Trophoblast cell (in vitro differentiated cells and primary cell): Measurements from ENCODE around the gene APCDD1L.
"Not testable (repeated sequence)": the region's sequence is repeated elsewhere in the genome, so short reads cannot be mapped to it uniquely, and the experiment has no call there.

Source experiments
- DNase-seq, 2 donors: peaks; one replicate each; pipeline ENCODE4 v3.0.0-alpha.2; 2016
- H2AFZ ChIP-seq: 2 replicates; pipeline ENCODE4 v1.6.1; 2013; ENCODE audit warnings: low read length, moderate library complexity, mild to moderate bottlenecking; ENCODE audit not compliant: insufficient read depth, poor library complexity
- H2AK5ac ChIP-seq: 2 replicates; pipeline ENCODE4 v1.6.1; 2013; ENCODE audit warnings: mild to moderate bottlenecking, low read length
- H2BK120ac ChIP-seq: 2 replicates; pipeline ENCODE4 v1.6.1; 2013; ENCODE audit warnings: low read length, mild to moderate bottlenecking, moderate library complexity; ENCODE audit not compliant: insufficient read depth, poor library complexity
- H2BK12ac ChIP-seq: 2 replicates; pipeline ENCODE4 v1.6.1; 2013; ENCODE audit warnings: mild to moderate bottlenecking, low read length, moderate library complexity
- H2BK5ac ChIP-seq: 2 replicates; pipeline ENCODE4 v1.6.1; 2013; ENCODE audit warnings: low read length, low read depth, moderate library complexity, mild to moderate bottlenecking; ENCODE audit not compliant: poor library complexity
- H3K14ac ChIP-seq: 2 replicates; pipeline ENCODE4 v1.6.1; 2013; ENCODE audit warnings: mild to moderate bottlenecking, low read length
- H3K18ac ChIP-seq: 2 replicates; pipeline ENCODE4 v1.6.1; 2013; ENCODE audit warnings: mild to moderate bottlenecking, low read length
- H3K23ac ChIP-seq: 2 replicates; pipeline ENCODE4 v1.6.1; 2013; ENCODE audit warnings: low read length
- H3K27ac ChIP-seq: 2 replicates; pipeline ENCODE4 v1.5.1; 2013; ENCODE audit warnings: low read depth, mild to moderate bottlenecking, inconsistent platforms, low read length, moderate library complexity
- H3K27me3 ChIP-seq: 2 replicates; pipeline ENCODE4 v1.6.1; 2013; ENCODE audit warnings: inconsistent platforms, mild to moderate bottlenecking, low read length, moderate library complexity; ENCODE audit not compliant: insufficient read depth
- H3K36me3 ChIP-seq, 2 experiments: 1 replicate in 1 of 2; 2 replicates in 1 of 2; pipeline ENCODE4 v1.6.1; 2013; ENCODE audit warnings: low read length in 2 of 2, mild to moderate bottlenecking in 2 of 2, moderate library complexity in 1 of 2; ENCODE audit not compliant: insufficient read depth in 2 of 2, control insufficient read depth in 1 of 2
- H3K4ac ChIP-seq: 2 replicates; pipeline ENCODE4 v1.6.1; 2013; ENCODE audit warnings: low read depth, mild to moderate bottlenecking, low read length, moderate library complexity
- H3K4me1 ChIP-seq, 2 experiments: 1 replicate in 1 of 2; 2 replicates in 1 of 2; pipeline ENCODE4 v1.6.1; 2013; ENCODE audit warnings: low read length in 2 of 2, mild to moderate bottlenecking in 2 of 2, moderate library complexity in 1 of 2; ENCODE audit not compliant: insufficient read depth in 2 of 2, control insufficient read depth in 1 of 2
- H3K4me2 ChIP-seq: 2 replicates; pipeline ENCODE4 v1.6.1; 2013; ENCODE audit warnings: inconsistent platforms, mild to moderate bottlenecking, low read length, moderate library complexity
- H3K4me3 ChIP-seq: 2 replicates; pipeline ENCODE4 v1.5.1; 2013; ENCODE audit warnings: mild to moderate bottlenecking, low read depth, low read length, inconsistent platforms
- H3K79me1 ChIP-seq: one replicate; pipeline ENCODE4 v1.6.1; 2013; ENCODE audit warnings: low read length
- H3K79me2 ChIP-seq: 2 replicates; pipeline ENCODE4 v1.6.1; 2013; ENCODE audit warnings: low read length, mild to moderate bottlenecking; ENCODE audit not compliant: control insufficient read depth, insufficient read depth, poor library complexity
- H3K9ac ChIP-seq: 2 replicates; pipeline ENCODE4 v1.6.1; 2013; ENCODE audit warnings: mild to moderate bottlenecking, low read length
- H3K9me3 ChIP-seq: 2 replicates; pipeline ENCODE4 v1.6.1; 2013; ENCODE audit warnings: low read depth, mild to moderate bottlenecking, control low read depth, inconsistent platforms, low read length; ENCODE audit not compliant: insufficient read depth
- H4K12ac ChIP-seq: 2 replicates; pipeline ENCODE4 v1.6.1; 2013; ENCODE audit warnings: low read depth, mild to moderate bottlenecking, low read length, moderate library complexity
- H4K8ac ChIP-seq: 2 replicates; pipeline ENCODE4 v1.6.1; 2013; ENCODE audit warnings: low read depth, mild to moderate bottlenecking, low read length, moderate library complexity
- H4K91ac ChIP-seq: one replicate; pipeline ENCODE4 v1.6.1; 2013; ENCODE audit warnings: low read depth, mild to moderate bottlenecking, low read length, moderate library complexity
- WGBS: extraction: QIAGEN DNeasy Blood & Tissue Kit; methylation state at CpG from one replicate; pipeline ENCODE4 v1.1.7; 2013; ENCODE audit warnings: missing lambda C conversion rate; ENCODE audit not compliant: insufficient read length, insufficient coverage; ENCODE audit errors: extremely low coverage; 5-methylcytosine and 5-hydroxymethylcytosine counted together

Gene APCDD1L

GRCh38 chr20:58511364-58511763, 3.8 kb downstream of the APCDD1L start:
- H3K9ac ChIP-seq, result no peak overlapping the region
- H3K4me1 ChIP-seq, result peaks cover 5 to 11% of the 10 kb centered on the region in 2 experiments
- no peak overlapping the region for H2BK5ac ChIP-seq
- H3K9me3 ChIP-seq, result peaks cover 17% of the 10 kb centered on the region
- H4K12ac ChIP-seq, result no peak overlapping the region
- no peak overlapping the region for H3K4ac ChIP-seq
- no peak overlapping the region for H3K23ac ChIP-seq
- H3K27me3 ChIP-seq, result peaks cover 29% of the 10 kb centered on the region
- H4K91ac ChIP-seq, result no peak overlapping the region
- no peaks in the 10 kb centered on the region for H3K79me2 ChIP-seq
- DNase-seq, result peak; percentile 61 to 82
- no peak overlapping the region for H4K8ac ChIP-seq
- H3K4me2 ChIP-seq, result no peak overlapping the region
- H2BK120ac ChIP-seq, result no peak overlapping the region
- H3K4me3 ChIP-seq, result no peak overlapping the region
- H2BK12ac ChIP-seq, result no peak overlapping the region
- no peak overlapping the region for H3K18ac ChIP-seq
- no peak overlapping the region for H2AFZ ChIP-seq
- H3K27ac ChIP-seq, result no peak overlapping the region
- H3K36me3 ChIP-seq, result peaks cover 0 to 2% of the 10 kb centered on the region in 2 experiments
- WGBS, result no CpG with 5 or more reads among the region's 4 CpGs
- H2AK5ac ChIP-seq, result no peak overlapping the region
- H3K14ac ChIP-seq, result no peak overlapping the region
- no peaks in the 10 kb centered on the region for H3K79me1 ChIP-seq

- H3K9me3 ChIP-seq, result peaks cover 19% of the 10 kb centered on the region
- no peak overlapping the region for H2BK5ac ChIP-seq
- H4K8ac ChIP-seq, result no peak overlapping the region
- H4K12ac ChIP-seq, result no peak overlapping the region
- no peaks in the 10 kb centered on the region for H3K79me2 ChIP-seq
- no peak overlapping the region for H2BK12ac ChIP-seq
- peaks cover 25% of the 10 kb centered on the region for H3K27me3 ChIP-seq
- no peak overlapping the region for H3K4me2 ChIP-seq
- H3K9ac ChIP-seq, result no peak overlapping the region
- H3K4ac ChIP-seq, result no peak overlapping the region
- H3K27ac ChIP-seq, result no peak overlapping the region
- no peak overlapping the region for H4K91ac ChIP-seq
- no peak overlapping the region for H3K23ac ChIP-seq
- DNase-seq, result no peak
- H3K79me1 ChIP-seq, result no peaks in the 10 kb centered on the region
- no peak overlapping the region for H2BK120ac ChIP-seq
- H3K36me3 ChIP-seq, result peaks cover 0 to 2% of the 10 kb centered on the region in 2 experiments
- no peak overlapping the region for H3K18ac ChIP-seq
- H2AFZ ChIP-seq, result no peak overlapping the region
- H3K14ac ChIP-seq, result no peak overlapping the region
- no peak overlapping the region for H3K4me3 ChIP-seq
- H2AK5ac ChIP-seq, result no peak overlapping the region
- WGBS, result no CpG with 5 or more reads among the region's 2 CpGs
- H3K4me1 ChIP-seq, result peaks cover 5 to 11% of the 10 kb centered on the region in 2 experiments
Observed at GRCh38 chr20:58510921-58511320, 4.3 kb downstream of the APCDD1L start.

GRCh38 chr20:58508762-58509395, 6.3 kb downstream of the APCDD1L start:
- Histone ChIP-seq H3K79me1 (no peaks in the 10 kb centered on the region), H3K79me2 (no peaks in the 10 kb centered on the region), H3K27ac (no peak overlapping the region), H3K36me3 (peaks cover 0 to 2% of the 10 kb centered on the region in 2 experiments), H3K27me3 (peaks cover 7% of the 10 kb centered on the region), H2BK120ac (no peak overlapping the region), H2AK5ac (no peak overlapping the region), H3K9me3 (peaks cover 22% of the 10 kb centered on the region), H2BK5ac (no peak overlapping the region), H2AFZ (no peak overlapping the region), H4K91ac (no peak overlapping the region), H2BK12ac (no peak overlapping the region), H3K4me3 (no peak overlapping the region), H3K18ac (no peak overlapping the region), H3K4me1 (no peaks in the 10 kb centered on the region), H3K14ac (no peak overlapping the region), H4K12ac (no peak overlapping the region), H3K9ac (no peak overlapping the region), H3K23ac (no peak overlapping the region), H3K4ac (no peak overlapping the region), H3K4me2 (no peak overlapping the region), H4K8ac (no peak overlapping the region)
- no peak for DNase-seq
- no CpG with 5 or more reads among the region's 17 CpGs for WGBS

GRCh38 chr20:58506999-58507398, 8.2 kb downstream of the APCDD1L start:
- not testable (repeated sequence) for DNase-seq
- no CpG with 5 or more reads among the region's 3 CpGs for WGBS

More at GRCh38 chr20:58506999-58507398, 8.2 kb downstream of the APCDD1L start:
- H3K27me3 ChIP-seq, H3K9ac ChIP-seq, H3K4me1 ChIP-seq, H4K8ac ChIP-seq, H2AK5ac ChIP-seq, H2BK120ac ChIP-seq, H3K4ac ChIP-seq, H3K4me3 ChIP-seq, H3K79me1 ChIP-seq, H4K12ac ChIP-seq, H3K27ac ChIP-seq, H4K91ac ChIP-seq, H3K14ac ChIP-seq, H3K23ac ChIP-seq, H3K36me3 ChIP-seq, H2BK5ac ChIP-seq, H3K18ac ChIP-seq, H2BK12ac ChIP-seq, H2AFZ ChIP-seq, H3K79me2 ChIP-seq, H3K4me2 ChIP-seq: not testable (repeated sequence)
- H3K9me3 ChIP-seq, result peaks cover 27% of the 10 kb centered on the region
